Stimulated activated CD4-positive, alpha-beta T cell treated with anti-CD3 and anti-CD28 coated beads, Interleukin-1b, Interleukin-23, amount 100 ng/mL, for 48 hours (primary cell): Measurements from ENCODE around the gene USH2A.

Experiments
- DNase-seq: peaks from one replicate; pipeline ENCODE4 v3.0.0-alpha.2; 2020

Gene USH2A

GRCh38 chr1:215669806-215670491, 753.3 kb downstream of the USH2A start:
- no peak for DNase-seq

GRCh38 chr1:215667761-215668160, 755.5 kb downstream of the USH2A start:
- no peak for DNase-seq

GRCh38 chr1:215665215-215665614, 758.0 kb downstream of the USH2A start:
- DNase-seq = peak; percentile 45

GRCh38 chr1:215661033-215661432, 762.2 kb downstream of the USH2A start:
- DNase-seq = no peak

- no peak for DNase-seq
Observed at GRCh38 chr1:215660259-215660658, 763.0 kb downstream of the USH2A start.

- DNase-seq = no peak
Observed at GRCh38 chr1:215657047-215657446, 766.2 kb downstream of the USH2A start.

- DNase-seq = no peak
Observed at GRCh38 chr1:215652371-215652770, 770.9 kb downstream of the USH2A start.

- DNase-seq = no peak
Observed at GRCh38 chr1:215651867-215652266, 771.4 kb downstream of the USH2A start.

GRCh38 chr1:215650446-215651149, 772.6 kb downstream of the USH2A start:
- DNase-seq = no peak

- no peak for DNase-seq
Observed at GRCh38 chr1:215648957-215649356, 774.3 kb downstream of the USH2A start.

- no peak for DNase-seq
Observed at GRCh38 chr1:215647738-215648137, 775.5 kb downstream of the USH2A start.

- DNase-seq = no peak
Observed at GRCh38 chr1:215645861-215646260, 777.4 kb downstream of the USH2A start.

GRCh38 chr1:215645182-215645581, 778.1 kb downstream of the USH2A start:
- DNase-seq = no peak

- DNase-seq = no peak
Observed at GRCh38 chr1:215643592-215644321, 779.5 kb downstream of the USH2A start.

GRCh38 chr1:215640429-215641148, 782.7 kb downstream of the USH2A start:
- DNase-seq = no peak

- no peak for DNase-seq
Observed at GRCh38 chr1:215637041-215637573, 786.1 kb downstream of the USH2A start.

GRCh38 chr1:215636258-215636965, 786.8 kb downstream of the USH2A start:
- DNase-seq = no peak

- DNase-seq = no peak
Observed at GRCh38 chr1:215635827-215636226, 787.4 kb downstream of the USH2A start.

- no peak for DNase-seq
Observed at GRCh38 chr1:215631489-215631888, 791.8 kb downstream of the USH2A start.

- DNase-seq = no peak
Observed at GRCh38 chr1:215631040-215631439, 792.2 kb downstream of the USH2A start.

- no peak for DNase-seq
Observed at GRCh38 chr1:215625949-215626348, 797.3 kb downstream of the USH2A start.

- DNase-seq = no peak
Observed at GRCh38 chr1:215623162-215623561, 800.1 kb downstream of the USH2A start.
